H9 (cell line): ENCODE data around the gene RCSD1. TPM values are rescaled to one million over a fixed set of nuclear protein-coding genes. Genes with fewer than 3 reads are reported as not detected.

ENCODE experiments used
- DNase-seq: peaks from one replicate; pipeline ENCODE4 v3.0.0-alpha.2; 2017
- H2AFZ ChIP-seq: one replicate; pipeline ENCODE4 v1.6.1; 2013; ENCODE audit warnings: mild to moderate bottlenecking, low read length, control low read depth, moderate library complexity
- H2AK5ac ChIP-seq: 2 replicates; pipeline ENCODE4 v1.6.1; 2013; ENCODE audit warnings: low read length, control low read depth, mixed read lengths; ENCODE audit not compliant: insufficient read length
- H2BK120ac ChIP-seq: one replicate; pipeline ENCODE4 v1.6.1; 2013; ENCODE audit warnings: low read depth, mild to moderate bottlenecking, low read length, control low read depth, inconsistent platforms; ENCODE audit not compliant: poor library complexity, severe bottlenecking
- H2BK12ac ChIP-seq: 2 replicates; pipeline ENCODE4 v1.6.1; 2013; ENCODE audit warnings: low read length, control low read depth, mixed read lengths, low read depth; ENCODE audit not compliant: insufficient read length
- H2BK15ac ChIP-seq: 2 replicates; pipeline ENCODE4 v1.6.1; 2013; ENCODE audit warnings: low read depth, low read length, control low read depth
- H2BK20ac ChIP-seq: one replicate; pipeline ENCODE4 v1.6.1; 2013; ENCODE audit warnings: low read depth, mild to moderate bottlenecking, low read length, control low read depth, inconsistent platforms; ENCODE audit not compliant: poor library complexity, severe bottlenecking
- H2BK5ac ChIP-seq: 2 replicates; pipeline ENCODE4 v1.6.1; 2013; ENCODE audit warnings: low read length, control low read depth, mixed read lengths; ENCODE audit not compliant: insufficient read length
- H3K14ac ChIP-seq: 2 replicates; pipeline ENCODE4 v1.6.1; 2013; ENCODE audit warnings: low read length, control low read depth; ENCODE audit not compliant: insufficient read depth
- H3K18ac ChIP-seq: 2 replicates; pipeline ENCODE4 v1.6.1; 2013; ENCODE audit warnings: low read depth, mild to moderate bottlenecking, mixed read lengths, low read length, control low read depth; ENCODE audit not compliant: insufficient read length
- H3K23ac ChIP-seq: 2 replicates; pipeline ENCODE4 v1.6.1; 2013; ENCODE audit warnings: low read length, control low read depth, mixed read lengths, low read depth; ENCODE audit not compliant: insufficient read length
- H3K23me2 ChIP-seq: 2 replicates; pipeline ENCODE4 v1.6.1; 2013; ENCODE audit warnings: low read depth, mild to moderate bottlenecking, mixed read lengths, low read length, control low read depth; ENCODE audit not compliant: insufficient read length, poor library complexity, severe bottlenecking
- H3K27ac ChIP-seq: 2 replicates; pipeline ENCODE4 v1.5.1; 2013; ENCODE audit warnings: low read length, control low read depth, mixed read lengths, low read depth; ENCODE audit not compliant: insufficient read length
- H3K27me3 ChIP-seq: 2 replicates; pipeline ENCODE4 v1.6.1; 2013; ENCODE audit warnings: low read length, control low read depth, inconsistent platforms; ENCODE audit not compliant: insufficient read depth
- H3K4ac ChIP-seq: 2 replicates; pipeline ENCODE4 v1.6.1; 2013; ENCODE audit warnings: low read depth, mild to moderate bottlenecking, control low read depth, inconsistent platforms, low read length, moderate library complexity
- H3K4me1 ChIP-seq: 2 replicates; pipeline ENCODE4 v1.6.1; 2013; ENCODE audit warnings: low read length, control low read depth, inconsistent platforms; ENCODE audit not compliant: insufficient read depth
- H3K4me2 ChIP-seq: 2 replicates; pipeline ENCODE4 v1.6.1; 2013; ENCODE audit warnings: low read length, control low read depth, mixed read lengths; ENCODE audit not compliant: insufficient read length, insufficient read depth
- H3K56ac ChIP-seq: 2 replicates; pipeline ENCODE4 v1.6.1; 2013; ENCODE audit warnings: low read depth, mild to moderate bottlenecking, mixed read lengths, low read length, control low read depth; ENCODE audit not compliant: insufficient read length
- H3K79me1 ChIP-seq: 2 replicates; pipeline ENCODE4 v1.6.1; 2013; ENCODE audit warnings: low read depth, mild to moderate bottlenecking, moderate library complexity, low read length, control low read depth, inconsistent platforms; ENCODE audit not compliant: insufficient read depth, poor library complexity, severe bottlenecking
- H3K79me2 ChIP-seq: 2 replicates; pipeline ENCODE4 v1.6.1; 2013; ENCODE audit warnings: low read length, control low read depth, inconsistent platforms; ENCODE audit not compliant: insufficient read depth
- H3K9ac ChIP-seq: 2 replicates; pipeline ENCODE4 v1.6.1; 2013; ENCODE audit warnings: low read length, control low read depth, mixed read lengths; ENCODE audit not compliant: insufficient read length; ENCODE audit errors: extremely low read depth
- H3K9me3 ChIP-seq: one replicate; pipeline ENCODE4 v1.6.1; 2013; ENCODE audit warnings: low read depth, low read length, inconsistent platforms; ENCODE audit not compliant: control insufficient read depth
- H3T11ph ChIP-seq: one replicate; pipeline ENCODE4 v1.6.1; 2013; ENCODE audit warnings: mild to moderate bottlenecking, low read length, control low read depth, inconsistent platforms
- H4K20me1 ChIP-seq: one replicate; pipeline ENCODE4 v1.6.1; 2013; ENCODE audit not compliant: control insufficient read depth, insufficient read length, insufficient read depth
- H4K5ac ChIP-seq: 2 replicates; pipeline ENCODE4 v1.6.1; 2013; ENCODE audit warnings: low read depth, mild to moderate bottlenecking, mixed read lengths, low read length, control low read depth; ENCODE audit not compliant: insufficient read length
- H4K8ac ChIP-seq: replicated peaks from 2 replicates; pipeline ENCODE4 v1.6.1; 2013; ENCODE audit warnings: low read length, control low read depth, mixed read lengths, low read depth; ENCODE audit not compliant: insufficient read length
- H4K91ac ChIP-seq: 2 replicates; pipeline ENCODE4 v1.6.1; 2013; ENCODE audit warnings: low read depth, mild to moderate bottlenecking, moderate library complexity, mixed read lengths, low read length, control low read depth; ENCODE audit not compliant: insufficient read length
- H3K27ac Mint-ChIP-seq, 3 experiments: 2 replicates in 2 of 3; 3 replicates in 1 of 3; pipeline ENCODE4 v1.8.0; 2020 to 2021; ENCODE audit warnings: mixed read lengths in 3 of 3, mild to moderate bottlenecking in 1 of 3, moderate library complexity in 1 of 3
- H3K27me3 Mint-ChIP-seq: 2 replicates; pipeline ENCODE4 v1.8.0; 2021; ENCODE audit warnings: low read depth, mild to moderate bottlenecking, moderate library complexity, mixed read lengths
- H3K36me3 Mint-ChIP-seq, 3 experiments: 2 replicates in 2 of 3; 3 replicates in 1 of 3; pipeline ENCODE4 v1.8.0; 2020 to 2021; ENCODE audit warnings: low read depth in 3 of 3, mixed read lengths in 3 of 3; ENCODE audit not compliant: insufficient read depth in 1 of 3
- H3K4me1 Mint-ChIP-seq, 2 experiments: 2 replicates each; pipeline ENCODE4 v1.8.0; 2020; ENCODE audit warnings: mixed read lengths in 2 of 2
- H3K4me3 Mint-ChIP-seq, 2 experiments: 2 replicates in 1 of 2; 3 replicates in 1 of 2; pipeline ENCODE4 v1.8.0; 2020 to 2021; ENCODE audit warnings: mild to moderate bottlenecking in 2 of 2, mixed read lengths in 2 of 2, moderate library complexity in 1 of 2
- H3K9me3 Mint-ChIP-seq, 2 experiments: 2 replicates in 1 of 2; 3 replicates in 1 of 2; pipeline ENCODE4 v1.8.0; 2020; ENCODE audit warnings: mild to moderate bottlenecking in 2 of 2, mixed read lengths in 2 of 2, moderate library complexity in 1 of 2
- WGBS: extraction: QIAGEN DNeasy Blood & Tissue Kit; methylation state at CpG from one replicate; pipeline ENCODE4 v1.1.7; 2013; ENCODE audit warnings: missing lambda C conversion rate, low lambda C conversion rate, mixed read lengths; ENCODE audit not compliant: insufficient read length; ENCODE audit errors: extremely low coverage; 5-methylcytosine and 5-hydroxymethylcytosine counted together
- total RNA-seq: library from RNA; stranded (reverse); gene quantifications from 2 replicates; pipeline ENCODE4 v1.2.1, GENCODE V29; 2021
- TF ChIP-seq, protein P1 (sequence below): fragments of 200-600 bp; sonication (generic); conservative IDR thresholded peaks from 3 replicates; pipeline ENCODE4 v1.8.0; 2021; ENCODE audit warnings: antibody characterized with exemption, mild to moderate bottlenecking

RCSD1 gene
- total RNA-seq, 1 experiment from 2014 or later = 0.13 TPM

DNA sequence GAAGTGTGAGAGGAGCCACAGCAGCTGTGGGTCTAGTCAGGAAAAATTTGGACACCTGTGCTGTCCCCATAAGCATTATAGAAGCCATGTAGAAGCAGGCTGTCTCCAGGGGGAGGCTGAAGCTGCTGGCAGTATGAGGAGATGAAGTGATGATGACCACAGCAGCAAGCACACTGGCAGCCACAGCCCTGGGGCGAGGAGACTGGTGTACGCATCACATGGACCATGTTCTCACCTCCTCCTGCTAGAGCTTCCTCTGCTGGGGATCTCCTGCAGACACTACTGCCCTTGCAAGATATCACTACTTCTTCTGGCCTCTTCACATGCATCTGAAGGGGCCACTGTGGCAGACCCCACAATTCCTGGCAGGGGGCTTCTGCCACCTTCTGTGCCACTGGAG lies 42.7 kb upstream of the RCSD1 start:
- no peak overlapping the region for H3K27ac ChIP-seq
- H4K5ac ChIP-seq = no peak overlapping the region
- no peak overlapping the region for H2BK12ac ChIP-seq
- no peak overlapping the region for H2AFZ ChIP-seq
- H3K18ac ChIP-seq = no peak overlapping the region
- H2AK5ac ChIP-seq = no peak overlapping the region
- no peak overlapping the region for H3K23ac ChIP-seq
- no peak overlapping the region for H2BK15ac ChIP-seq
- no peaks in the 10 kb centered on the region for H3K79me1 ChIP-seq
- TF ChIP-seq, protein P1, sequence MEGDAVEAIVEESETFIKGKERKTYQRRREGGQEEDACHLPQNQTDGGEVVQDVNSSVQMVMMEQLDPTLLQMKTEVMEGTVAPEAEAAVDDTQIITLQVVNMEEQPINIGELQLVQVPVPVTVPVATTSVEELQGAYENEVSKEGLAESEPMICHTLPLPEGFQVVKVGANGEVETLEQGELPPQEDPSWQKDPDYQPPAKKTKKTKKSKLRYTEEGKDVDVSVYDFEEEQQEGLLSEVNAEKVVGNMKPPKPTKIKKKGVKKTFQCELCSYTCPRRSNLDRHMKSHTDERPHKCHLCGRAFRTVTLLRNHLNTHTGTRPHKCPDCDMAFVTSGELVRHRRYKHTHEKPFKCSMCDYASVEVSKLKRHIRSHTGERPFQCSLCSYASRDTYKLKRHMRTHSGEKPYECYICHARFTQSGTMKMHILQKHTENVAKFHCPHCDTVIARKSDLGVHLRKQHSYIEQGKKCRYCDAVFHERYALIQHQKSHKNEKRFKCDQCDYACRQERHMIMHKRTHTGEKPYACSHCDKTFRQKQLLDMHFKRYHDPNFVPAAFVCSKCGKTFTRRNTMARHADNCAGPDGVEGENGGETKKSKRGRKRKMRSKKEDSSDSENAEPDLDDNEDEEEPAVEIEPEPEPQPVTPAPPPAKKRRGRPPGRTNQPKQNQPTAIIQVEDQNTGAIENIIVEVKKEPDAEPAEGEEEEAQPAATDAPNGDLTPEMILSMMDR = no peak
- H3K4me1 Mint-ChIP-seq = no peaks in the 10 kb centered on the region
- peaks cover 0 to 2% (median 0%) of the 10 kb centered on the region in 3 experiments; a peak in 2 of 7 replicates for H3K36me3 Mint-ChIP-seq
- no peak overlapping the region for H2BK5ac ChIP-seq
- H3K27me3 Mint-ChIP-seq = peaks cover 3% of the 10 kb centered on the region; the same call in 1 of the 2 replicates
- H4K8ac ChIP-seq = no peak overlapping the region
- no peaks in the 10 kb centered on the region for H3K4me1 ChIP-seq
- H3K9me3 Mint-ChIP-seq = peaks cover 3 to 12% of the 10 kb centered on the region in 2 experiments; a peak in 4 of 5 replicates
- WGBS = no CpG with 5 or more reads among the region's 2 CpGs
- H4K20me1 ChIP-seq = no peaks in the 10 kb centered on the region
- H3K23me2 ChIP-seq = no peaks in the 10 kb centered on the region
- no peak overlapping the region for H3K14ac ChIP-seq
- H2BK120ac ChIP-seq = no peak overlapping the region
- no peak overlapping the region for H3K4ac ChIP-seq
- no peaks in the 10 kb centered on the region for H3K9me3 ChIP-seq
- no peak overlapping the region for H3K9ac ChIP-seq
- no peaks in the 10 kb centered on the region for H3K79me2 ChIP-seq
- no peak overlapping the region for H3K4me2 ChIP-seq
- DNase-seq = no peak
- H3K27ac Mint-ChIP-seq = no peak overlapping the region; a peak in 1 of 7 replicates
- no peak overlapping the region for H4K91ac ChIP-seq
- H2BK20ac ChIP-seq = no peak overlapping the region
- H3T11ph ChIP-seq = no peak overlapping the region
- H3K56ac ChIP-seq = no peak overlapping the region
- no peaks in the 10 kb centered on the region for H3K27me3 ChIP-seq
- no peak overlapping the region for H3K4me3 Mint-ChIP-seq
